OCI-LY3 (cell line): ENCODE measurements around the gene KIF11.

Experiments used
- CTCF ChIP-seq: fragments of 200-600, 300-600 bp; sonication (generic); IDR thresholded peaks from 2 replicates; pipeline ENCODE4 v1.5.1; 2014; ENCODE audit warnings: antibody characterized with exemption, low read length, low read depth
- EZH2phosphoT487 ChIP-seq: fragments of 200-600 bp; shearing (Covaris generic); IDR thresholded peaks from 2 replicates; pipeline ENCODE4 v1.6.1; 2018; ENCODE audit warnings: antibody characterized with exemption, mixed run types, low read depth

- no peak for TF ChIP-seq CTCF
- TF ChIP-seq EZH2phosphoT487: no peak
Measured at GRCh38 chr10:92681306-92681834, 88.4 kb downstream of the KIF11 start.
